ENCODE data around the gene CCL3.
"Not testable (repeated sequence)": the region's sequence is repeated elsewhere in the genome, so short reads cannot be mapped to it uniquely, and the experiment has no call there.

CCL3 gene

GRCh38 chr17:36089888-36090836 lies at the start of gene CCL3:
TSS of gene CCL3 (minus strand) at chr17:36090143. CDS start at chr17:36090058, 85 bp downstream.
- no peak for DNase-seq (ENCODE audit: low spot score)

- peak; percentile 6 for DNase-seq (ENCODE audit: low spot score)
Measured at GRCh38 chr17:36136439-36136838, 46.5 kb upstream of the CCL3 start.

- peak; percentile 12 for DNase-seq (ENCODE audit: low spot score)
Measured at GRCh38 chr17:36136036-36136435, 46.1 kb upstream of the CCL3 start.

- DNase-seq (ENCODE audit: low spot score), result no peak
Measured at GRCh38 chr17:36135465-36135864, 45.5 kb upstream of the CCL3 start.

GRCh38 chr17:36133602-36134236 lies 43.8 kb upstream of the CCL3 start:
- peak; percentile 10 for DNase-seq (ENCODE audit: low spot score)

GRCh38 chr17:36132421-36132831 lies 42.5 kb upstream of the CCL3 start:
- peak; percentile 1 for DNase-seq (ENCODE audit: low spot score)

- no peak for DNase-seq (ENCODE audit: low spot score)
Measured at GRCh38 chr17:36131931-36132330, 42.0 kb upstream of the CCL3 start.

- DNase-seq (ENCODE audit: low spot score), result no peak
Measured at GRCh38 chr17:36131421-36131820, 41.5 kb upstream of the CCL3 start.

- no peak for DNase-seq (ENCODE audit: low spot score)
Measured at GRCh38 chr17:36130346-36130745, 40.4 kb upstream of the CCL3 start.

GRCh38 chr17:36129616-36130015 lies 39.7 kb upstream of the CCL3 start:
- DNase-seq (ENCODE audit: low spot score), result no peak

- DNase-seq (ENCODE audit: low spot score), result no peak
Measured at GRCh38 chr17:36128411-36128978, 38.6 kb upstream of the CCL3 start.

- no peak for DNase-seq (ENCODE audit: low spot score)
Measured at GRCh38 chr17:36127911-36128310, 38.0 kb upstream of the CCL3 start.

GRCh38 chr17:36127199-36127893 lies 37.4 kb upstream of the CCL3 start:
- DNase-seq (ENCODE audit: low spot score), result no peak

- no peak for DNase-seq (ENCODE audit: low spot score)
Measured at GRCh38 chr17:36124879-36125824, 35.2 kb upstream of the CCL3 start.

- DNase-seq (ENCODE audit: low spot score), result no peak
Measured at GRCh38 chr17:36123431-36123830, 33.5 kb upstream of the CCL3 start.

- not testable (repeated sequence) for DNase-seq (ENCODE audit: low spot score)
Measured at GRCh38 chr17:36121099-36121498, 31.2 kb upstream of the CCL3 start.

- no peak for DNase-seq (ENCODE audit: low spot score)
Measured at GRCh38 chr17:36120221-36120620, 30.3 kb upstream of the CCL3 start.

GRCh38 chr17:36118477-36119353 lies 28.8 kb upstream of the CCL3 start:
- no peak for DNase-seq (ENCODE audit: low spot score)

- DNase-seq (ENCODE audit: low spot score), result no peak
Measured at GRCh38 chr17:36117505-36118382, 27.8 kb upstream of the CCL3 start.
